Measurements from ENCODE around the gene COX19.

GRCh38 chr7:938546-939185 lies 36.7 kb downstream of the COX19 start:
- TF ChIP-seq MEF2A (IDR thresholded peaks at IDR 0.05; ENCODE audit: borderline replicate concordance, low read depth): no peak
- TF ChIP-seq USF1 (IDR thresholded peaks at IDR 0.05; ENCODE audit: borderline replicate concordance, low read depth): no peak
